ENCODE results near the gene C3orf80. TPM values are rescaled to one million over a fixed set of nuclear protein-coding genes. Genes with fewer than 3 reads are reported as not detected.
"Not testable (repeated sequence)": the region's sequence is repeated elsewhere in the genome, so short reads cannot be mapped to it uniquely, and the experiment has no call there.

The C3orf80 gene
- not detected for polyA plus RNA-seq

DNA sequence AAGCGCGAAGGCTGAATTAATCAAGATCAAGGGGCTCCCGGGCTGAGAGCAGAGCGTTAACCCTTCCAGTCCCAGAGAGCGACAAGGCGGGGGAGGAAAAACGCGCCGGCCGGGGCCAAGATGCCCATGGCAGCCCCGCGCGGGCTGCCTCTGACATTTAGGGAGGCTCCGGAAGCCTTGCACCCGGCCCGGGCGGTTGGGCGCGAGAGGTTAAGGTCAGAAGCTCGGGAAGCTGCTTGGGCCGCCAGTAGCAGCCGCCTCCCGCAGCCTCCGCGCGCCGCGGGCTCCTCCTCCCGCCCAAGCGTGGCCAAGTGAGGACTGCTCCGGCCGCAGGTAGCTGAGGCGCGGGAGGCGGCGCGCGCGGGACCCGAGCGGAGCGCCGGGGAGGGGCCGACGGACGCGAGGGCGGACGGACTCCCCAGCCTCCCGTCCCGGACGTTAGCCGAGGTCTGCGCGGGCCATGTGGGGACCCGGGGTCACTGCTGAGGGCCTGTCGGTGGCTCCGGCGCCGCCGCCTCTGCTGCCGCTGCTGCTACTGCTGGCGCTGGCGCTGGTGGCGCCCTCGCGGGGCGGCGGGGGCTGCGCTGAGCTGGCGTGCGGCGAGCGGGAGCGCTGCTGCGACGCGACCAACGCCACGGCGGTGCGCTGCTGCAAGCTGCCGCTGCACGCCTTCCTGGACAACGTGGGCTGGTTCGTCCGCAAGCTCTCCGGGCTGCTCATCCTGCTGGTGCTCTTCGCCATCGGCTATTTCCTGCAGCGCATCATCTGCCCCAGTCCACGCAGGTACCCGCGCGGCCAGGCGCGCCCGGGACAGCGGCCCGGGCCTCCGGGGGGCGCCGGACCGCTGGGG lies at the start of gene C3orf80:
TSS of gene C3orf80 (plus strand) at position 247 of the 850 bp plus-strand sequence. CDS start at position 461, 214 bp downstream.
- Mint-ChIP-seq H3K36me3 (no peaks in the 10 kb centered on the region), H3K27me3 (peaks cover 35% of the 10 kb centered on the region), H3K27ac (peak within 1 kb of the TSS in 1 of 3 donors; percentile 68), H3K4me3 (peak within 1 kb of the TSS; percentile 73 to 93 (median 79)), H3K4me1 (peaks cover 4 to 12% (median 8%) of the 10 kb centered on the region in 3 donors), H3K9me3 (no peaks in the 10 kb centered on the region)

DNA sequence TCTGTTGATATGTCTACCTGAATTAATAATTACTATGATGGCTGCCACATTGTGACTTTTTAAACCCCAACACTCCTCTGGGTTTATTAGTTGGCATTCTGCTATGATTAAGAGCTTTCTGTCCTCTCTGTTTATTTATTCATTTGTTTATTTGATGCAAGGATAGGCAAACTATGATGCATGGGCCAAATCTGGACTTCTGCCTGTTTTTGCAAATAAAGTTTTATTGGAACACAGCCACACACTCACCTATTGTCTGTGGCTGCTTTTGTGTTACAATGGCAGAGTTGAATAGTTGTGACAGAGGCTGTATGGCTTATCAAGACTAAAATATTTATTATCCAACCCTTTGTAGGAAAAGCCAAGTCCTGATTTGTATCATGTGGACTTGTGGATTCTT lies 48.3 kb upstream of the C3orf80 start:
- Mint-ChIP-seq H3K36me3 (no peaks in the 10 kb centered on the region), H3K4me1 (no peaks in the 10 kb centered on the region), H3K9me3 (peaks cover 0 to 4% (median 0%) of the 10 kb centered on the region in 3 donors), H3K4me3 (no peak overlapping the region), H3K27me3 (peaks cover 3% of the 10 kb centered on the region), H3K27ac (no peak overlapping the region)

DNA sequence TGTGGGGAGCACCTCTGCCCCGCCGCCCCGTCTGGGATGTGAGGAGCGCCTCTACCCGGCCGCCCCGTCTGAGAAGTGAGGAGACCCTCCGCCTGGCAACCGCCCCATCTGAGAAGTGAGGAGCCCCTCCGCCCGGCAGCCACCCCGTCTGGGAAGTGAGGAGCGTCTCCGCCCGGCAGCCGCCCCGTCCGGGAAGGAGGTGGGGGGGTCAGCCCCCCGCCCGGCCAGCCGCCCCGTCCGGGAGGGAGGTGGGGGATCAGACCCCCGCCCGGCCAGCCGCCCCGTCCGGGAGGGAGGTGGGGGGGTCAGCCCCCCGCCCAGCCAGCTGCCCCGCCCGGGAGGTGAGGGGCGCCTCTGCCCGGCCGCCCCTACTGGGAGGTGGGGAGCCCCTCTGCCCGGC lies 46.6 kb upstream of the C3orf80 start:
- not testable (repeated sequence) for H3K27me3 Mint-ChIP-seq, H3K36me3 Mint-ChIP-seq, H3K4me3 Mint-ChIP-seq, H3K9me3 Mint-ChIP-seq, H3K4me1 Mint-ChIP-seq, H3K27ac Mint-ChIP-seq

DNA sequence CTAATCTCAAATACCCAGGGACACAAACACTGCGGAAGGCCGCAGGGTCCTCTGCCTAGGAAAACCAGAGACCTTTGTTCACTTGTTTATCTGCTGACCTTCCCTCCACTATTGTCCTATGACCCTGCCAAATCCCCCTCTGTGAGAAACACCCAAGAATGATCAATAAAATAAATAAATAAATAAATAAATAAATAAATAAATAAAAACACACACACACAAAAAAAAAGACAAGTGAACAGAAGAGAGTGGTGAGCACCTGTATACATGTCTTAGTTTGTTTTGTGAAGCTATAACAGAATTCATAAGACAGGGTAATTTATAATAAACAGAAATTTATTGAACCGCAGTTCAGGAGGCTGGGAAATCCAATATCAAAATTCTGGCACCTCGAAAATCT lies 45.8 kb upstream of the C3orf80 start:
- not testable (repeated sequence) for H3K36me3 Mint-ChIP-seq, H3K27me3 Mint-ChIP-seq, H3K9me3 Mint-ChIP-seq, H3K4me3 Mint-ChIP-seq, H3K4me1 Mint-ChIP-seq, H3K27ac Mint-ChIP-seq

GRCh38 chr3:160179906-160180305 lies 45.3 kb upstream of the C3orf80 start:
- H3K27ac Mint-ChIP-seq, result no peak overlapping the region
- peaks cover 6% of the 10 kb centered on the region for H3K27me3 Mint-ChIP-seq

GRCh38 chr3:160180581-160181216 lies 44.5 kb upstream of the C3orf80 start:
- no peak overlapping the region for H3K27ac Mint-ChIP-seq
- H3K4me1 Mint-ChIP-seq, result peaks cover 0 to 1% (median 0%) of the 10 kb centered on the region in 3 donors
- H3K27me3 Mint-ChIP-seq, result peaks cover 6% of the 10 kb centered on the region
- H3K36me3 Mint-ChIP-seq, result no peaks in the 10 kb centered on the region
- peaks cover 0 to 4% (median 0%) of the 10 kb centered on the region in 3 donors for H3K9me3 Mint-ChIP-seq
- H3K4me3 Mint-ChIP-seq, result no peak overlapping the region

More at GRCh38 chr3:160179906-160180305, 45.3 kb upstream of the C3orf80 start:
- Mint-ChIP-seq H3K4me3 (no peak overlapping the region), H3K4me1 (peaks cover 0 to 1% (median 0%) of the 10 kb centered on the region in 3 donors), H3K36me3 (no peaks in the 10 kb centered on the region), H3K9me3 (peaks cover 0 to 4% (median 0%) of the 10 kb centered on the region in 3 donors)

GRCh38 chr3:160183345-160184076 lies 41.7 kb upstream of the C3orf80 start:
- H3K27ac Mint-ChIP-seq, result no peak overlapping the region
- H3K36me3 Mint-ChIP-seq, result peaks cover 3% of the 10 kb centered on the region
- no peak overlapping the region for H3K4me3 Mint-ChIP-seq
- H3K27me3 Mint-ChIP-seq, result peaks cover 5% of the 10 kb centered on the region
- H3K4me1 Mint-ChIP-seq, result peaks cover 0 to 1% (median 0%) of the 10 kb centered on the region in 3 donors
- peaks cover 0 to 1% (median 0%) of the 10 kb centered on the region in 3 donors for H3K9me3 Mint-ChIP-seq

DNA sequence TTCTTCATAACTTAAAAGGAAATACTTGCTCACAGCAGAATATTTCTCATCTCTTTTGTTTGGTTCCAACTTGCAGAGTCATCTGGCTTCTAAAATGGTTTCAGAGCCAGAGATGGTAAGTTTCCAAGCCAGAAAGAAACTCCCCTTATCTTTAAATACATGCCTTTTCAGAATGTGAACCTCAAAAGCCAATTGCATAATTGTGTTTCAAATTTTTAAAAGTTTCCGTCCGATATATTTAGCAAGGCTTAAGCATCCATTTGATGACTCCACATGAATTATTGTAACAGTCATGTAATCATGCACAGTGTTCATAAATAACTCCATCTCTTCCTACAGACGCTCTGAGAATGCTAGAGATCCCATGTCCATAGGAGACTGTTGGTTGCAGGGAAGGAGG lies 40.6 kb upstream of the C3orf80 start:
- peaks cover 0 to 1% (median 0%) of the 10 kb centered on the region in 3 donors for H3K9me3 Mint-ChIP-seq
- H3K27ac Mint-ChIP-seq, result peak overlapping the region in 1 of 3 donors; percentile 13
- peaks cover 5% of the 10 kb centered on the region for H3K27me3 Mint-ChIP-seq

GRCh38 chr3:160185751-160186150 lies 39.5 kb upstream of the C3orf80 start:
- no peak overlapping the region for H3K27ac Mint-ChIP-seq
- H3K36me3 Mint-ChIP-seq, result peaks cover 3% of the 10 kb centered on the region
- peaks cover 0 to 1% (median 0%) of the 10 kb centered on the region in 3 donors for H3K9me3 Mint-ChIP-seq
- peaks cover 5% of the 10 kb centered on the region for H3K27me3 Mint-ChIP-seq
- H3K4me1 Mint-ChIP-seq, result peaks cover 0 to 1% (median 0%) of the 10 kb centered on the region in 3 donors
- no peak overlapping the region for H3K4me3 Mint-ChIP-seq

More for the DNA sequence above, 40.6 kb upstream of the C3orf80 start:
- peaks cover 3% of the 10 kb centered on the region for H3K36me3 Mint-ChIP-seq
- peaks cover 0 to 1% (median 0%) of the 10 kb centered on the region in 3 donors for H3K4me1 Mint-ChIP-seq
- no peak overlapping the region for H3K4me3 Mint-ChIP-seq

DNA sequence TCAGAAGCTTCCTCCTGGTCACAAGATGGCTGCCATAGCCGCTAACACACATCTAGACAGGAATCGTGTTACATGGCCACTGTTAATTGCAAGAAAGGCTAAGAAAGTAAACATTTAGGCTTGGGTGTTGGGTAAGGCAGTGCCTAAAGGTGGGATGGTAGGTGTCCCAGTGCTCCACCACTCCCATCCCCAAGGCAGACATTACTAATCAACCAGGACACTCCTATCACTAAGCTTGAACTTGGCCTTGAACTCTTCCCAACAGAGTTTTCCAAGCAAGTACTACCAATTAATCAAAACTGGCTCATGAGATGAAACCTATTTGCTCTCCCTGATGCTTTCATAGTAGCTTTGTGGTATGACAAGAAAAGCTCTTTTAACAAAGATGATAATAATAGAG lies 37.9 kb upstream of the C3orf80 start:
- Mint-ChIP-seq H3K4me1 (peaks cover 0 to 1% (median 0%) of the 10 kb centered on the region in 3 donors), H3K27me3 (peaks cover 3% of the 10 kb centered on the region), H3K4me3 (no peak overlapping the region), H3K9me3 (peaks cover 0 to 1% (median 0%) of the 10 kb centered on the region in 3 donors), H3K27ac (no peak overlapping the region), H3K36me3 (peaks cover 3% of the 10 kb centered on the region)

DNA sequence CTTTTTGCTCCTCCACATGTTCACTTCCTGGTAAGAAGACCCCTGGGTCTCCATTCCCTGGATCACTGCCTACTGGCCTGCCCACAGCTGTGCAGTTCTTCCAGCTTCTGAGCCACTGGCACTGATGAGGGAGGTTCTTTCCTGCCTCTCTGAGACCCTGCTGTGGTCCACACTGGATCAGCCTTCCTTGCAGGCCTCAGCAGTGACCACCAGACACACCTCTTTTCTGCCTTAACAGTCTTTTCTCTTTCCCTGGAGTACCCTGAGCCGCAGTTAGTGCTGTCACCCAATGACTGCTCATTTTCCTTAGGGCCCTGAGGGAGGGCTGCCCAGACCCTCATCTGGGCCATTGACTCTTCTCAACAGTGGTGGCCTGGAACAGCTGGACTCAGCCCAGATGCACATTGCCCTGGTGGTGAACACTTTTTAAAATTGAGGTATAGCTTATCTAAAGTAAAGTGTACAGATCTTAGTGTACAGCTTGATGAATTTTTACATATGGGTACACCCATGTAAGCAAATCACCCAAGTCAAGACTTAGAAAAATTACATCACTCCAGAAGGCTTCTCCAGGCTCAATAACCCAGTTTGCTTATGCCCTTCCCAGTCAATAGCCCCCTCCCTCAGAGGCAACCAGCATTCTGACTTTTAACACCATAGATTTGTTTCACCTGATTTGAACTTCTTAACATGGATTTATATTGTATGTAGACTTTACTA lies 32.8 kb upstream of the C3orf80 start:
- Mint-ChIP-seq H3K27ac (peak overlapping the region in 2 of 3 donors; percentile 14 to 42), H3K4me3 (no peak overlapping the region)

DNA sequence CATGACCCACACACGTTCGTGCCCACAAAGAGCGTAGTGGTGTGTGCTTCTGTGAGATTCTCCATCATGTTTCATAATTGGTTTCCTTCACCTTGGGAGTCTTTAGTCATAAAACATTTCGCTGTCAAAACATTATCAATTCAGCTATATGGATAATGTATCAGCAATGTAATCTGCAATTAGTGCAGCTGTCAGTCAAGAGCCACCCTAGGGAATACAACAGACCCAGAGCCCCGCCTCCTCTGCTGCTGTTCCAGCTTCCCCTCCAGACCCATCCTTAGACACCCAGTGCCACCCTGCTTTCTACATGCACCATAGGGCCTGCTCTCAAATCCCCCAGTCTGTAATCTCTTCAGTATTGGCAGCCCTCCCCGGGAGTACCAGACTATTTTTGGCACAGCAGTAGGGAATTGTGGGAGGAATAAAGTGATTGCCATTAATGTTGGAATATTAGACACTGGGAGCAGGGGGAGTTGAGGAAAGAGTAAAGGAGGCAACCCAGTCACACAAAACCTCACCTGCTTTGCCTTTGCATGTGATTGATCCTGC lies 31.5 kb upstream of the C3orf80 start:
- Mint-ChIP-seq H3K27me3 (no peaks in the 10 kb centered on the region), H3K27ac (no peak overlapping the region), H3K36me3 (no peaks in the 10 kb centered on the region), H3K9me3 (peaks cover 0 to 2% (median 0%) of the 10 kb centered on the region in 3 donors), H3K4me1 (no peaks in the 10 kb centered on the region), H3K4me3 (no peak overlapping the region)

More for the DNA sequence above, 32.8 kb upstream of the C3orf80 start:
- Mint-ChIP-seq H3K9me3 (peaks cover 0 to 1% (median 0%) of the 10 kb centered on the region in 3 donors), H3K36me3 (no peaks in the 10 kb centered on the region), H3K27me3 (no peaks in the 10 kb centered on the region), H3K4me1 (no peaks in the 10 kb centered on the region)

GRCh38 chr3:160194438-160194837 lies 30.8 kb upstream of the C3orf80 start:
- H3K27me3 Mint-ChIP-seq, result no peaks in the 10 kb centered on the region
- H3K27ac Mint-ChIP-seq, result no peak overlapping the region
- no peak overlapping the region for H3K4me3 Mint-ChIP-seq
- H3K9me3 Mint-ChIP-seq, result peaks cover 0 to 2% (median 0%) of the 10 kb centered on the region in 3 donors
- no peaks in the 10 kb centered on the region for H3K36me3 Mint-ChIP-seq
- H3K4me1 Mint-ChIP-seq, result no peaks in the 10 kb centered on the region

GRCh38 chr3:160195106-160195505 lies 30.1 kb upstream of the C3orf80 start:
- Mint-ChIP-seq H3K4me1 (no peaks in the 10 kb centered on the region), H3K36me3 (no peaks in the 10 kb centered on the region), H3K4me3 (no peak overlapping the region), H3K27ac (no peak overlapping the region), H3K27me3 (no peaks in the 10 kb centered on the region), H3K9me3 (peaks cover 0 to 2% (median 0%) of the 10 kb centered on the region in 3 donors)
